Islet of Langerhans (tissue), 1 donor: ENCODE measurements around the gene SEC22C.

Experiments
- FAIRE-seq: peaks from one replicate; lab custom pipeline; 2011; peaks lifted over from hg19 to GRCh38; lab: Jason Lieb, UNC

Gene SEC22C

DNA sequence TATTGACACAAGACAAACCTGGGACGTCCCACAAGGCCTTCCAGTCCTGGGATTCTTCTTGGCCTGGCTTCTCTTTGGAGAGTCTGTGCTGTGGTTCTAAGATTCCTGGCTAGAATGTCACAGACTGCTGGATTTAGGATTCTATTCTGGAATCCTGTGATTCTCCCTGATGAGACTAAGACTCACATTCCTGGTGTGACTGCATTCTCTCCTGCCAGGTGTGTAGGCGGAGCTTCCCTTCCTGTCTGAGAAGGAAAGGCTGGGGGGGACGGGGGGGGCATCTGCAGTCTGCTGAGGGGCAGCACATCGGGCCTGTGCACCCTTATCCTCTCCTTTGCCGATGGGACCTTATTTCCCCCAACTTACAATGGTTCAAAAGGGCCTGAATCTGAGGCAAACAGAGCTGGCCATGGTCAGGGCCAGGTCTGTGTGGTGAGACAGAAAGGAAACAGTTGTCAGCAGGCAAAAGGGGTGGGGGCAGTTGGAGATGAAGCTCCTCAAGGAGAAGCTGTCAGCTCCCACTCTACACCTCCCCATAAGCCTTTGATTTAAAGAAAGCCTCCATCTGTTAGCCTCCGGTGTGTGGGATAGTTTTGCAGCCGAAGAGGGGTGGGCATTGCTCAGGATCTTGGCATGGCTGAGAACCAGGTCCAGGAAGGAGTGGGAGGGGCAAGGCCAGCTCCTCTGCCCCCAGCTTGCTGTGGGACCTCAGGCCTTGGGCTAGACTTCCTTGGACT is 48.4 kb downstream of the SEC22C start:
- FAIRE-seq = no peak

- no peak for FAIRE-seq
Measured at GRCh38 chr3:42532229-42532628, 49.5 kb downstream of the SEC22C start.

DNA sequence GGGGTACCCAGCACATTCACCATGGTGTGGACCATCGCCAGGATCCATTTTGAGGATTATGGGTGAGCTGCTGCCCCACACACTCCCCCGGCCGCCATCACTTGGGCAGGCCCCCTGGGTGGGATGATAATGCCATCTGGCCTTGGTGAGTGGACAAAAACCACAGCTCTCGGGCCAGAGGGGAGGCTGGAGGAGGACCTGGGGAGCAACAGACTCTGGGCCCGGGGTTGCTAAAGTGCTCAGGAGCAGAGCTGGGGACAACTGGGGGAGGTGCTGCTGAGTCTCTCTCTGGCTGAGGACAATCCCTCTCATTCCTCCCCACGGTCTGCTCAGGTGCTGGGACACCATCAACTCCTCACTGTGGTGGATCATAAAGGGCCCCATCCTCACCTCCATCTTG is 50.3 kb downstream of the SEC22C start:
- FAIRE-seq = no peak

DNA sequence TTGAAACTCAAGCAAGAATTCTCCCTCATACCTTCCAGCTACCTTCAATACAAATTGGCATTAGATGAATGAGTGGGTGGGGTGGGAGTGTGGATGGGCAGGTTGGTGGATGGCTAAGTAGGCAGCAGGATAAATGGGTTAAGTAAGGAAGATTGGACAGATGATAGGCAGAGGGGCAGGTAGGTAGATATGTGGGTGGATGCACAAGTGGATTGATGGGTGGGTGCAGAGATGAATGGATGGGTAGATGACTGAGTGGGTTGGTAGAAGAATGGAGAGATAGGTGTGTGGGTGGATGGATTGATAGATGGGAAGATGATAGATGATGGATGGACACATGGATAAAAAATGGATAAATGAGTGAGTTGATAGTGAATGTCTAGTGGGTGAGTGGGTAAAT is 51.7 kb downstream of the SEC22C start:
- no peak for FAIRE-seq

- FAIRE-seq = no peak
Measured at GRCh38 chr3:42529468-42529867, 52.3 kb downstream of the SEC22C start.

DNA sequence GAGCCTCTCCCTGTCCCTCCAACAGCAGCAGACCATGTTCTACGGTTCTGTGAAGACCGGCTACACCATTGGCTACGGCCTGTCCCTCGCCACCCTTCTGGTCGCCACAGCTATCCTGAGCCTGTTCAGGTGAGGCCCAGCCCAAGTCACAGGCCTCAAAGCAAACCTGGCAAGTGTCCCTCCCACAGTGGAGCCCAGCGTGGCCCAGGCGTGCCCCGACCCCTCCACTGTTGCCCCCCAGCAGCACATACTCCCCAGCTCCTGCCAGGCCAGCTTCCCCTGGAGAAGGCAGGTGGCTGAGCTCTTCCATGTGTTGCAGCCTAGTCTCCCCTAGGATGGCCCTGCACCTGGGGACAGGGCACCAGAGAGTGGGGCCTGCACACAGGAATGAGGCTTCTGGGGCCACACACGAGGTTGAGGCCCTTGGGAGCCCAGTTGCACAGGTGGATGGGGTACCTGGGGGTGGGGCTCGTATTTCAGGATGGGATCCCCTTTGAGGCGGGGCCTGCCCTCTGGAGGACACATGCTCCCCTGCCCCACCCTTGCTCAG is 54.3 kb downstream of the SEC22C start:
- FAIRE-seq = no peak

- no peak for FAIRE-seq
Measured at GRCh38 chr3:42526616-42527367, 55.0 kb downstream of the SEC22C start.

GRCh38 chr3:42525736-42526345 is 55.9 kb downstream of the SEC22C start:
- FAIRE-seq = no peak

DNA sequence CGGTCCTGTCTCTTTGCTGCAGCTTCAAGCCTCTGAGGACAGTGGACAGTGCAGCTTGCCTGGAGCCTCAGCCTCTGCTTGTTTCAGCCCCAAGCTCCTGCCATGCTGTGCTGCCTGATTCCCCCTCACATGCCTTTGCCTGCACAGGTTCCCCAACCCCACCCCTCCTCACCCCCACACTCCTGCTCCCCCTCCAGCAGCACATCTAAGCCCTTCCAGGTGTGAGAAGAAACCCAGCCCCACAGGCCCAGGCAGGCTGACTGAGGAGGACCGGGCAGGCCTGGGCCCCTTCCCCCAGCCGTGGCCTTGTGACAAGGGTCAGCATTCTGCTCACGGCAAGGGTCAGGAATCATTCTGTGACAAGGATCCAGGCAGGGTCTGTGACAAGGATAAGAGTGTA is 56.6 kb downstream of the SEC22C start:
- FAIRE-seq = no peak

GRCh38 chr3:42524751-42525150 is 57.0 kb downstream of the SEC22C start:
- FAIRE-seq = no peak

GRCh38 chr3:42520906-42521305 is 60.9 kb downstream of the SEC22C start:
- FAIRE-seq = no peak

DNA sequence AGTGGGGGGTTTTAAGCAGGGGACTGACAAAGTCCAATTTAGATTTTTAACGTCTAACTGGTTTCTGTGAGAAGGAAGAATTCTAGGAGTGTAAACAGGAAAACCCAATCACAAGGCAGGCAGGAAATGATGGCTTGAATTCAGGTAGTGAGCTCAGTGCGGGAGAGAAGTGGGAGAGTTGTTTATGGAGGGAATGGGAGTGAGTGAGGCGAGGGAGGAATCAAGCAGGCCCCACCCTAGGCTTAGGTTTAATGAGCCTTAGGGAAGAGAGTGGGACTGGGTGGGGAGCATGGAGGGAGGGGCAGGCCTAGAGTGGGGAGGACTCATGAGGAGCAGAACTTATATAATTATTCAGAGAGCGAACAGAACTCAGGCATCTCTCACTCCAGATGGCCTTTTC is 61.4 kb downstream of the SEC22C start:
- FAIRE-seq = no peak

- FAIRE-seq = no peak
Measured at GRCh38 chr3:42519568-42519962, 62.2 kb downstream of the SEC22C start.

- FAIRE-seq = no peak
Measured at GRCh38 chr3:42518800-42519567, 62.8 kb downstream of the SEC22C start.

DNA sequence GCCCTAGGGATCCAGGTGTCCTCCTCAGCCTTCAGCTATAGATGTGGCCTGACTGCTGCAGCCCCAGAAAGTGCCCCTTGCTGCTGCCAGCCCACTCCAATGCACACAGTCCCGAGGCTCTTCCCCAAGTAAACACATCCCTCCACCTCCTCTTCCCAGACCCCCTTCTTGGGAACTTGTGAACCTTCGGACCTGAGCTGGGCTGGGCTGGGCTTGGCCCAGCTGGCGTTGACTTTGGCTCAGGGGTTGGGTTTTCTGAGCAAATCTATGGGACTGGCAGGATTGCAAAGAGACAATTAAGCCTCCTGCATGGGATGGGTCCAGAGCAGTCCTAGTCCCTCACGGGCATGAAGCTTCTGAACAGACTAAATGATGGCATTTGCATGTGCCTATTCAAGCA is 64.7 kb downstream of the SEC22C start:
- no peak for FAIRE-seq

GRCh38 chr3:42516443-42516842 is 65.3 kb downstream of the SEC22C start:
- no peak for FAIRE-seq

DNA sequence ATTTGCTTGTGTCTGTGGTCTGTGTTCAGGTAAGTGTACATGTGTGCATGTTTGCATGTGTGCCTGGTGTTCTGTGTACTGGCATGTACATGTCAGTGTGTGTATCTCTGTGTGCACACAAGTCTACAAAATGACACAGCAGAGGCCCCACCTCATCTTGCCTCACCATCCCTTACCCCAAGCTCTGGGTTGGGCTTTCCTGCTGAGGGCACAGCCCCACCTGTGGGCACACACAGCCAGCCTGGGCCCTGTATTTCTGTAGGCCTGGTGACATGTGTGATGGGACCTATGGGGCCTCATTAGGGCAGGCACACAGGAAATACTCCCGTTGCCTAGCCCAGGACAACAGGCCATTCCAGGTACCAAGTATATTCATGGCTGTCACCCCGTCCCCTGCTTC is 65.8 kb downstream of the SEC22C start:
- FAIRE-seq = no peak

DNA sequence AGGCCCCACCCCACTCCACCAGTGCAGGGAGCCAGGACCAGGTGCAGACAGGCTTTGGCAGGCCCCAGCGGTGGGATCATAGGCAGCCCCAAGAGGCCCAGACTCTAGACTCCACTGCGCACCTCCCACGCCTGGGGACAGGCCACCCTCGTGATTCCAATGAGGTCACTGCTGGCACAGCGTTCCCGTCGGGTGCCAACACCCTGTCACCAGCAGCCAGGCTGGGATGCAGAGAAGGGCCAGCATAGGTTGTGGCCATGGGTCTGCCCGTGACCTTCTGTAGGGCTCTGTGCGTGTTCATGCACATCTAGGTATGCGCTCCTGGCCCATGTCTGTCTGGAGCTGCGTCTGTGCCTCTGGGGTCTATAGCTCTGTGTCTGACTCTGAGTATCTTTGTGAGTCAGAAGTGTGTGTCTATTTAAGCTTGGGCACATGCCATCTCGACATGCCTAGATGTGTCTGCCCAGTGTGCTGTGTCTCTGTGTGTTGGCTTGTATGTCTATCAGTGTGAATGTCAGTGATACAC is 66.3 kb downstream of the SEC22C start:
- no peak for FAIRE-seq

DNA sequence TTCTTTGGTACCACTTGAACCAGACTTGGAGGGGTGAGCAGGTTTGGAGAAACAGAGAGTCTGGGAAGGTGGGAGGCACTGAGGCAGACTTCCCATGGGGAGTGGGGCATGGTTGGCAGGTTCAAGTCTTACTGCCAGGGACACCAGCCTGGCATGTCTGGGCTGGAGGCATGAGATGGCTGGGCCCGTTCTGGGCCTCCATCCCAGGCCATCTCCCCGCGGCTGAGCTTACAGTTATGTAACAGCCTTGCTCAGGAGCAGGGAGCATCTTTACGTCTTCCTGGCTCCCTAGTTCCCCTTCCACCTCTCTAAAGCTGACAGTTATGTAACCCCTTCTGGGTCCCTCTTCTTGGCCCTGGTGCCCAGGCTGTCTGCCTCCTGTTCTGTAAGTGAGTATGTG is 66.9 kb downstream of the SEC22C start:
- no peak for FAIRE-seq

- no peak for FAIRE-seq
Measured at GRCh38 chr3:42513521-42513920, 68.2 kb downstream of the SEC22C start.

DNA sequence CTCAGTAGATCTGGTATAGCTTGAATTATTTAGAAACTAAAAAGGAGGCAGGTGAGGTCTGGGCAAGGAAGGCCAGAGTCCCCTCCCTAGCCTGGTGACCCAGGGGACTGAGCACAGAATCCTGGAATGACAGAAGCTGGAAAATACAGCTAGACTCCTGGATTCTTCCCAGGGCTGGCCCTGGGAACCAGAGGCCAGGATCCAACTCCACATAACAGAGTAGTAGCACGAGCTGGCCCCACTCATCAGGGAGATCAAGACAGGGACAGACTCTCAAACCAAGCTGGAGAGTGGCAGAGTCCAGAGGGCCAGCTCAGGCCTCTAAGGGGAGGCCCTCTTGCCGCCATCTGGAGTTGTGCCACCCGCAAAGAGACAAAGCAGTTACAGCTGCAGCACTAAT is 68.6 kb downstream of the SEC22C start:
- FAIRE-seq = no peak

DNA sequence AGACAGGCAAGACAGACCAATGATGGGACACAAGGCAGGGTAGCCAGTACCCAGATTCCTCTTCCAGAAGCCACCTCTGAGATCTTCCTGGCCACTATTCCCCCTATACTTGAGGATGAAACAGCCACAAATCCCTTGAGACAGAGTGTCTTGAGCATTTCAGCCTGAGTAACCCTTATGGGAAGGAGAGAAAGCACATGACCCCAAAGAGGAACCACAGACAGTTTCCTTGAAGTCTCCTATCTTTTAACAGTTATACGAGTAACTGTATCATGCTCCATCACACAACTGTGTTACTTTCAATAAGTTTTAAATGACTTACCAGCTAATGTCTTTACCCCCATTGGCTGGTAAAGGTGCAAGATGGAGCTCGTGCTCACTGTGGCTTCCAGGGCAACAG is 70.0 kb downstream of the SEC22C start:
- FAIRE-seq = no peak
